GM19372 (cell line): ENCODE results near the gene STARD13.
A peak's percentile ranks its signal among the peaks of the same experiment; 100 is the strongest.

Experiments used
- ATAC-seq: cut with Tn5 transposase; IDR thresholded peaks from one replicate; pipeline ENCODE4 v1.9.1; 2021; ENCODE audit warnings: mild to moderate bottlenecking, low read depth, moderate library complexity; ENCODE audit not compliant: unreplicated experiment

STARD13 gene

GRCh38 chr13:33232883-33233282 is 52.7 kb downstream of the STARD13 start:
- no peak for ATAC-seq

DNA sequence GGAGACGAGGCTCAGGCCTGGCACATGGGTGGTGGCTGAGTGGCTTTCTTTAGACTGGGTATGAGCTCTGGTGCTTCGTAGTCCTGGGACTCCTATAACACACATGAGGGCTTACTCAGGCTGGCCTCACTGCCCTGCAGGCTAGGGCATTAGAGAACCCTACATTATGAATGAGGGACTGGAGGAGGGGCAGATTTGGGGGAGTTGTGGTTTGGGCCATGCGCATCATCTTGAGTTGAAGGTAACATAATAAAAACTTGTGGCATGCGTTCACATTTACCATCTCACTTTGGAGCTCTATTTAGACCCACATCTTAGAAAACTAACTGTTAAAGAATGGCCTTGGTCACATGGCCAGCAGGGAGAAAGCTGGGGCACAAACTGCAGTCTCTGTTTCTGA is 54.2 kb downstream of the STARD13 start:
- ATAC-seq = no peak

DNA sequence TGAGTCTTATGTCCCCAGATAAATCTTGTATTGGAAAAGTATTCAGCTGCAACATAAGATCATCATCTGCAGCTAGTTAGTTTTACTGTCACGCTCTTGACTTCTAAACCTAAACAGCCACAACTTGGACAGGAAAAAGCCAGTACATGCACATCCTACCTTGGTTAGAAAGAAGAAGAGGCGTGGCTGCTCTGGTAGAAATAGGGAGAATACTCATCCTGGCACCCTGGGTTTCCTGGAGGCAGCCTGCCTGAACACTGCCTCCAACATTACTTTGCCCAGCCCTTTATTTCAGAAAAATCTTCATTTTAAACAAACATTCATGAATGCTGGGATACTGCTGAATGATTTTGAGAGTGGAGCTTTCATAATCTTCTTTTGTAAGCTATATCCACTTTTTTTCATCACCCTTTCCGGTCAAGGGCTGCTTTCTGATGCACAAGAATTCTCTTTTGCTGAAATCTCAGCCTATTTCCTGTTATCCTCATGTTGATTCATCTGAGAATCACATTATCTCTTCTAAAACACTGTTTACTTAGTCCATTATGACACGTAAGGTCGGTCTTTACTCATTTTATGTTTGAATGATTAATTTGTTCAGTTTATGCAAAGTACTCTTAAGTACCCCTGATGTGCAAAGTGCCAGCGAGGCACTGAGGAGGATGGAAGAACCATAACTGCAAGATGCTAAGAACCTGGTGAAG is 55.2 kb downstream of the STARD13 start:
- no peak for ATAC-seq

GRCh38 chr13:33229446-33230177 is 55.9 kb downstream of the STARD13 start:
- no peak for ATAC-seq

- ATAC-seq = peak; percentile 74
These were observed 56.7 kb downstream of the STARD13 start for GRCh38 chr13:33228648-33229445.

DNA sequence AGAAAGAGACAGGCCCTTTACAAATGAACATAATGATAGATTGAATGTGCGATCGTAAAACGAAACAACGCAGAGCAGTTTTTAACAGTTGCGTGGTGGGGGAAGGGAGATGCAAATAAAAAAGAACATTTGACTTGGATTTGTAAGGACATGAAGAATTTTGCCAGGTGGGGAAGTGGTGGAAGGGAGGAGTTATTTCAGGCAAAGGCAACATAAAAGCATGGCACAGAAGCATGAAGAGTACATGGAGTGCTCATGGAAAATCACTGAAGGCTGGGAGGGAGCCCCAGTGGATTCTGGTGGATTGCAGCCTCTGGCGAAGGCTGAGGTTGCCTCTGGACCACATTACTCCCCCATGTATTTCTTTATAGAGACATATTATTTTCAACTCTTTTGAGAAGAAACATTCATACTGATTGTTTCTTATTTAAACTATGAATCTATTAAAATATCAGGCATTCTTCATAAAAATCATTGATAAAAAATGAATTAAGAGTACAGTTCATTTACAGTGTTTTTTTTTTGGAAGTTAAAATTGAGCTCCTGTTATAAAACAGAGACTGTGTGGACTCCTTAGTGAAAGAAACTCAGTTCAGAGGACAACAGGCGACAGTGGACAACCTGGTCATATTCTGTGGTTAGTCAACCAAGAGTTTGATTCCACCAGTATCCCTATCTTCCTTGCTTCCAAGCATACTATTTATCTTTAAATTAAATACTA is 57.5 kb downstream of the STARD13 start:
- ATAC-seq = peak; percentile 11

- no peak for ATAC-seq
These were observed 60.9 kb downstream of the STARD13 start for GRCh38 chr13:33224686-33225085.

DNA sequence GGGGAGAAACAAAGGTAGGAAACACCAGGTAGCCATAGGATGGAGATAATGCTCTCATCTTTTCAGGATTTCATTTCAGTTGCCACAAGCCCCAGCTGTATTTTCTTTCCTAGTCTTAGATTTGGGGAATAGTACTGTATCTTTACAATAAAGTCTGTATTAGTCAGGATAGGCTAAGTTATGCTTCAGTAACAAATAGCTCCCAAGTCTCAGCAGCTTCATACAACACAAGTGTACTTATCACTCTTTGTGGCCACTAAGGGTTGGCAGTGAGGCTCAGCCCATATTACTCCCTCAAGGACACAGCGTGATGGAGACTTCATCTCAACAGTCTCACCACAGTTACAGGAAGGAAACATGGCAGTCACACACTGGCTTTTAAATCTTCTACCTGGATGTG is 61.4 kb downstream of the STARD13 start:
- ATAC-seq = no peak

DNA sequence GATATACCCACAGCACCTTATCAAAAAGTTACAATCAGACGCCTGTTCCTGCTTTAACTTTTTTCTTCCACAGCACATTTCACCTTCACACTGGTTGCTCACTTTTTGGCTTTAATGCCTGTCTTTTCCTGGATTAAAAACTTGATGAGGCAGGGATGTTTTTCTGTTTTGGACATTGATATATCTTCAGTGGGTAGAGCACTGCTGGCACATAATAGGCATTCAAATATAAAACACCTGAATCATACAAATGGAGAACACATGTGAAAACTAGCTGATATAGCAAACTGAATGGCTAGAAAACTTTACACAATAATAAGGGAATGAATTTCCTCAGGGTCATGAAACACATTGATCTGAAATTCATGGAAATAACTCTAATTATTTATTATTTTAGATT is 65.6 kb downstream of the STARD13 start:
- ATAC-seq = no peak

DNA sequence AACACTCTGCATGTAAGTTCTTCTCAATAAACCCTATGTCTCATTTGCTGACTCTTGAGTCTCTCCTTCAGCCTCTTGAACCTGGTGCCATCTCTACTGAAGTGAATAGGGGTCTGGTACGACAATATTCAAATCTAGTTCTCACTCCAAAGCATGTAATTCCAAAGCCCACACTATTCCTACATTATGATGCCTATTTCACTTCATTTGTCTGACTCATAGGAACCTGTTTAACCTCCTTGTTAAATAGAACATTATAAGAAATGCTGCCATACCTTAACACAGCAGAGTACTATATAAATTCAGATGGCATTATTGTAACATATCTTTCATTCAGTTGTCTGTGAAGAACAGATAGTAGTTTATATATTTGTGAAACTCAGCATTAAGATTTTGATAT is 67.1 kb downstream of the STARD13 start:
- no peak for ATAC-seq

- no peak for ATAC-seq
These were observed 67.5 kb downstream of the STARD13 start for GRCh38 chr13:33218020-33218419.

DNA sequence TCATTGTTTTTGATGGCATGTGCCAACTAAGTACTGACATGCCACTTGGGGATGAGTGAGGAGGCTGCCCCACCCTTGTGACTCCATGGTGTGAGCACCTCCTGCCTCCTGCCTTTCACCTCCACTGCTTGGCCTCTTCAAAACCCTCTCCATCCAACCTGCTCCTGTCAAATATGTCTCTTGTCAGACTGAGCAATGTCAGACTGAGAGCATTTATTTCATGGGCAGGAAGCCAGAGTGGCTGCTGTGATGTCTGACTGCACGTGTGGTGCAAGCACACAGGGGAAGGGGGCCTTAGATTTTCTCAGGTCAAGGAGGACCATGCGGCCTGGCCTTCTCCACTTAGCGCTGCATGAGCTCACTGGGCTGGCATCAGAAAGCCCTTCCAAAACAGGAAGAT is 68.3 kb downstream of the STARD13 start:
- ATAC-seq = no peak

DNA sequence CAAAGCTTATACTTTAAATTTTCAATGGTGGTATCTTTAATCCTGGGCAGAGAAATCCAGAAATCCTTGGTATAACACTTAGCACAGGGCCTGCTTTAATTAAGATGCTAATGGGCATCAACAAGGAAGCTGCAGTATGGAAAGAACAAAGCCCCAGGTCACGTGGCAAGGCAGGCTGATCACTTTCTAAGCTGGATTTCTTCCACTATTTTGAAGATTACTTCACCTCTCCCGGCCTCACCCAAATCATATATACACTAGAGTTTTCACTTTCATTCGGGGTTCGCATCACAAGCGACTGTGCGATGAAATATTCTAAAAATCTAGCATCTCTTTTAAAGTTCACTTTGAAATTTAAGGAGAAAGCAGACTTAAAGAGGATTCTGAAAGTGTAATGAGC is 71.8 kb downstream of the STARD13 start:
- no peak for ATAC-seq

- no peak for ATAC-seq
These were observed 72.4 kb downstream of the STARD13 start for GRCh38 chr13:33213024-33213768.

DNA sequence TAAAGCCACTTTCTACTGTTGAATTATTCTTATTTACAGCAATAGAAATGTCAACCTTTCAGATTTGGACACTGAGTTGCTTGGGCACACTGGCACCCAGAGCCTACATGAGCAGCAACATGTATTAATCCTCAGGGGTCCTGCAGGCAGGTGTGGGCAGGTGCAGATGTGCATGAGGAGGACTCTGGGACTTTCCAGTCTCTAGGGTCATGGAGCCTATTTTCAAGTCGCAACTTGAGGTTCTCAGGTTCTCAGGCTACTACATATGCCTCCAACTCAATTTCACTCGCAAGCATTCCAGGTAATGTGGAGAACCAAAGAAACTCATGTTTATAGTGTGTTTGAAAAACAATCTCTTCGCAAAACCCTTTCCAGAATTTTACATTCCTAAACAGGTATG is 73.2 kb downstream of the STARD13 start:
- no peak for ATAC-seq

- ATAC-seq = no peak
These were observed 75.5 kb downstream of the STARD13 start for GRCh38 chr13:33210090-33210489.

DNA sequence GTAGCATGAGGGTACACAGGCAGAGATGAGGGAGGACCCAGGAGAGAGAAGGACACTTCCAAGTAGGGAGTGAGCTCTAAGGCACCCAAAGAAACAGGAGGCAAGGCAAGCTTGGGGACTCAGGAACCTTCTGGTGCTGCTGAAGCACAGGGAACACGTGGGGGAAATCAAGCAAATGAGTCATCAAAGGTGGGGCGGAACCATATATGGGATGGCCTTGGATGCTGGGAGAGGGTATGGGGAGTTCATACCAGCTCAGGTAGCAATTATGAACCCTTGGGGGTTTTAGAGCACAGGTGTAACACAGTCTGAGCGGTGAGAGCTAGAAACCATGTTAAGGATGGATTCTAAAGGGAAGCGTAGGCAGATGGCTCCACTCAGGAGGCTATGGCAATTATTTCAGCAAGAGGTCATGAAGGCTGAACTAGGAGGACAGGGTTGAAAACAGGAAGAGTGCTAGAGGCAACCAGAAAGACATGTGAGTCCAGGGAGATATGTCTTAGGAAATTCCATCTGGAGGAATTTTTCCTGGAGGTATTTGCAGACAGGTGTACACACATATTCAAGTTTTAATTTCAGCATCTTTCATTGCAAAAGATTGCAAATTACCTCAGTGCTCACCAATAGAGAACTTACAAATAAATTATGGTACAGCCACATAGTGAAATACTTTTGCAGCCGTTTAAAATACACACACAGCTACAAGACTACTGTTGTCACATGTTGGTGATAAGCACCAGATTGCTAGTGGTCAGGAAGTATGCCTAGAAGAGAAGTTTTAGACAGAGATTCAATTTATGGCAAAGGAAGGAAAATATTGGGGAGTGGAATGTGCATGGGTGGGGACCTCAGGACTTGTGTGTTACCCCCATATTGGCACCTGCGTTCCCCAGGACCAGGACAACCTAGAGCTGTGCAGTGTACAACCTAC is 77.0 kb downstream of the STARD13 start:
- ATAC-seq = no peak

DNA sequence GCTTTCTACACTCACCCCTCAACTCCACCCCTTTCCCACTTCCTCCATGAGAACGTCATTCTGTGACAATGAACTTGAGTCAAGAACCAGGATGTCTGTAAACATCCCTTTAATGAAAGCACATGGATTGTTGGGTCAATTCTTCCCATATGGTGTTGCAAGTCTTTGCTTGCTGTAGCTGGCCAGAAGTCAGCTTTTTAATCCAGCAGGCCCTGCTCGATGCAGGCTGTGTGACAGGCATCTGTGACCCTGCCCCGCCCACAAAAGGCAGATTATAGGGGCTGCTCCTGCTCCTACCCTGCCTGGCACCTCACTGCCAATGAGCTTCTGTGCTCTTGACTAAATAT is 78.0 kb downstream of the STARD13 start:
- ATAC-seq = no peak

- no peak for ATAC-seq
These were observed 78.5 kb downstream of the STARD13 start for GRCh38 chr13:33206945-33207614.
